Heart left ventricle (tissue), 13 donors: ENCODE results near the gene HTN1.
"Not testable (repeated sequence)": the region's sequence is repeated elsewhere in the genome, so short reads cannot be mapped to it uniquely, and the experiment has no call there.

Source experiments
- POLR2A ChIP-seq, 2 donors: fragments of 450-650 bp; IDR thresholded peaks; one replicate each; pipeline ENCODE4 v1.6.1; 2017; ENCODE audit warnings: antibody characterized with exemption in 2 of 2, mild to moderate bottlenecking in 2 of 2, moderate library complexity in 2 of 2
- TF ChIP-seq, protein P1 (sequence below), 12 donors: fragments of 200-600 bp; sonication (generic) in 4 of 12; IDR thresholded peaks; one replicate each; pipeline versions ENCODE4 v1.5.0 to v1.8.0; 2018 to 2022; ENCODE audit warnings: antibody characterized with exemption in 12 of 12, mild to moderate bottlenecking in 5 of 12
- donor health status: ischemic (EF 13 %, LVEDD 7.1; RV severe dilation, severe dysfunction).
- donor health status: DM: no; HTN: yes; CAD: no.
- donor health status: DM: no; HTN: no; CAD: no.
- donor health status: ischemic (EF 25% LVEDD 6.9; RV normal size, moderate dysfunction).
- donor health status: ischemic (EF 25% LVEDD 5.7; RV mildly dilated, moderate dysfunction).
- donor health status: ischemic (EF 35%, LVEDD 5.7; RV mildly dilated, moderate dysfunction).
- donor health status: nonischemic (EF 11% LVEDD 7.7; RV severe dilation, severe dysfunction).
- donor health status: DM: yes; HTN: yes; CAD: no.
- donor health status: PGD.
- donor health status: ischemic (EF 29% LVEDD 5.4; RV normal size, mild dysfunction).
- donor health status: nonischemic (EF 23%, LVEDD 6.1; RV moderate dilation, normal function).

DNA sequence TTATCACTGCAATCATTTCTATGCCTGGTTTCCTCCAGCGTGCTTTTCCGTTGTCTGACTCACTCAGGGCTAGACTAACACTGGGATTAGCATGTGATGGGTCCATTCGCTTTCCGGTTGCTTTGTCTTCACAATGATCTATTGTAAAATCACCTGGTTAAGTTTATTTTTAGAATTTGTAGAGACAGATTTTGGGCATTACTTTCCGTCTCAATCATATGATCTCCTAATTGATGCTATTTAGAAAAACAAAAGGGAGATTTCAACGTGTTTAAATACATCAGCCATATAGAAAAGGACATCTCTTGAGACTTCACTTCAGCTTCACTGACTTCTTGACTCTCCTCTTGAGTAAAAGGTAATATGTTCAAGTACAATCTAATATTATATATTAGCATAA lies at the start of gene HTN1:
- TF ChIP-seq, protein P1, sequence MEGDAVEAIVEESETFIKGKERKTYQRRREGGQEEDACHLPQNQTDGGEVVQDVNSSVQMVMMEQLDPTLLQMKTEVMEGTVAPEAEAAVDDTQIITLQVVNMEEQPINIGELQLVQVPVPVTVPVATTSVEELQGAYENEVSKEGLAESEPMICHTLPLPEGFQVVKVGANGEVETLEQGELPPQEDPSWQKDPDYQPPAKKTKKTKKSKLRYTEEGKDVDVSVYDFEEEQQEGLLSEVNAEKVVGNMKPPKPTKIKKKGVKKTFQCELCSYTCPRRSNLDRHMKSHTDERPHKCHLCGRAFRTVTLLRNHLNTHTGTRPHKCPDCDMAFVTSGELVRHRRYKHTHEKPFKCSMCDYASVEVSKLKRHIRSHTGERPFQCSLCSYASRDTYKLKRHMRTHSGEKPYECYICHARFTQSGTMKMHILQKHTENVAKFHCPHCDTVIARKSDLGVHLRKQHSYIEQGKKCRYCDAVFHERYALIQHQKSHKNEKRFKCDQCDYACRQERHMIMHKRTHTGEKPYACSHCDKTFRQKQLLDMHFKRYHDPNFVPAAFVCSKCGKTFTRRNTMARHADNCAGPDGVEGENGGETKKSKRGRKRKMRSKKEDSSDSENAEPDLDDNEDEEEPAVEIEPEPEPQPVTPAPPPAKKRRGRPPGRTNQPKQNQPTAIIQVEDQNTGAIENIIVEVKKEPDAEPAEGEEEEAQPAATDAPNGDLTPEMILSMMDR (IDR thresholded peaks at IDR 0.05) = not testable (repeated sequence)
- not testable (repeated sequence) for TF ChIP-seq POLR2A (IDR thresholded peaks at IDR 0.05)
